Mesenchymal stem cell (in vitro differentiated cells and primary cell): ENCODE results near the gene LMBR1.
"Not testable (repeated sequence)": the region's sequence is repeated elsewhere in the genome, so short reads cannot be mapped to it uniquely, and the experiment has no call there.

Source experiments
- DNase-seq: peaks from one replicate; pipeline ENCODE4 v3.0.0-alpha.2; 2013
- H2AFZ ChIP-seq: one replicate; pipeline ENCODE4 v1.6.1; 2013; ENCODE audit warnings: low read depth, mild to moderate bottlenecking, control low read depth, inconsistent platforms, low read length, moderate library complexity
- H2AK5ac ChIP-seq: 2 replicates; pipeline ENCODE4 v1.6.1; 2013; ENCODE audit warnings: low read length, moderate library complexity, mild to moderate bottlenecking, inconsistent platforms; ENCODE audit not compliant: severe bottlenecking
- H2BK120ac ChIP-seq: one replicate; pipeline ENCODE4 v1.6.1; 2013; ENCODE audit warnings: low read depth, mild to moderate bottlenecking, inconsistent platforms, low read length, moderate library complexity
- H2BK12ac ChIP-seq, 2 experiments: one replicate each; pipeline ENCODE4 v1.6.1; 2013; ENCODE audit warnings: inconsistent platforms in 2 of 2, low read length in 2 of 2, mild to moderate bottlenecking in 2 of 2, moderate library complexity in 2 of 2, control low read depth in 1 of 2
- H2BK15ac ChIP-seq: one replicate; pipeline ENCODE4 v1.6.1; 2013; ENCODE audit warnings: mild to moderate bottlenecking, low read depth, inconsistent platforms; ENCODE audit not compliant: poor library complexity, severe bottlenecking
- H2BK5ac ChIP-seq: 2 replicates; pipeline ENCODE4 v1.6.1; 2013; ENCODE audit warnings: low read depth, mild to moderate bottlenecking, low read length, control low read depth, inconsistent platforms; ENCODE audit not compliant: poor library complexity, severe bottlenecking
- H3K14ac ChIP-seq, 2 experiments: one replicate each; pipeline ENCODE4 v1.6.1; 2013; ENCODE audit warnings: inconsistent platforms in 2 of 2, low read length in 2 of 2, control low read depth in 1 of 2, mild to moderate bottlenecking in 1 of 2, moderate library complexity in 1 of 2
- H3K18ac ChIP-seq, 2 experiments: one replicate each; pipeline ENCODE4 v1.6.1; 2013; ENCODE audit warnings: inconsistent platforms in 2 of 2, low read length in 2 of 2, control low read depth in 1 of 2, low read depth in 1 of 2, mild to moderate bottlenecking in 1 of 2
- H3K23ac ChIP-seq, 2 experiments: one replicate each; pipeline ENCODE4 v1.6.1; 2013; ENCODE audit warnings: inconsistent platforms in 2 of 2, low read length in 2 of 2, mild to moderate bottlenecking in 2 of 2, moderate library complexity in 2 of 2, control low read depth in 1 of 2
- H3K27ac ChIP-seq: 2 replicates; pipeline ENCODE4 v1.5.1; 2013; ENCODE audit warnings: mild to moderate bottlenecking, moderate library complexity, low read length, control low read depth, inconsistent platforms; ENCODE audit not compliant: poor library complexity, severe bottlenecking
- H3K27me3 ChIP-seq, 2 experiments: 2 replicates each; pipeline versions ENCODE4 v1.6.1 to v1.7.0; 2013; ENCODE audit warnings: low read length in 2 of 2, mild to moderate bottlenecking in 2 of 2, moderate library complexity in 2 of 2, control low read depth in 1 of 2, inconsistent platforms in 1 of 2; ENCODE audit not compliant: control insufficient read depth in 1 of 2, insufficient read depth in 1 of 2
- H3K36me3 ChIP-seq, 2 experiments: 2 replicates each; pipeline versions ENCODE4 v1.6.1 to v1.7.0; 2013; ENCODE audit warnings: low read length in 2 of 2, control low read depth in 1 of 2, inconsistent platforms in 1 of 2, low read depth in 1 of 2, mild to moderate bottlenecking in 1 of 2; ENCODE audit not compliant: insufficient read depth in 2 of 2, control insufficient read depth in 1 of 2
- H3K4ac ChIP-seq, 2 experiments: one replicate each; pipeline ENCODE4 v1.6.1; 2013; ENCODE audit warnings: inconsistent platforms in 2 of 2, low read length in 2 of 2, mild to moderate bottlenecking in 2 of 2, moderate library complexity in 2 of 2, control low read depth in 1 of 2, low read depth in 1 of 2
- H3K4me1 ChIP-seq: 2 replicates; pipeline ENCODE4 v1.6.1; 2013; ENCODE audit warnings: low read depth, low read length, control low read depth; ENCODE audit not compliant: control insufficient read depth, insufficient read depth
- H3K4me2 ChIP-seq: 2 replicates; pipeline ENCODE4 v1.6.1; 2013; ENCODE audit warnings: low read length, mild to moderate bottlenecking, inconsistent platforms; ENCODE audit not compliant: poor library complexity, severe bottlenecking
- H3K4me3 ChIP-seq, 2 experiments: 2 replicates each; pipeline versions ENCODE4 v1.5.1 to v1.7.0; 2013; ENCODE audit warnings: low read length in 2 of 2, mild to moderate bottlenecking in 2 of 2, control low read depth in 1 of 2, low read depth in 1 of 2; ENCODE audit not compliant: insufficient read depth in 1 of 2
- H3K79me1 ChIP-seq: replicated peaks from 2 replicates; pipeline ENCODE4 v1.6.1; 2013; ENCODE audit warnings: mild to moderate bottlenecking, control low read depth, low read length, inconsistent platforms; ENCODE audit not compliant: poor library complexity, severe bottlenecking
- H3K9ac ChIP-seq: 2 replicates; pipeline ENCODE4 v1.7.0; 2013; ENCODE audit warnings: mild to moderate bottlenecking, low read length, moderate library complexity
- H3K9me3 ChIP-seq: 2 replicates; pipeline ENCODE4 v1.7.0; 2013; ENCODE audit warnings: mild to moderate bottlenecking, low read length; ENCODE audit not compliant: control insufficient read depth
- H4K8ac ChIP-seq: one replicate; pipeline ENCODE4 v1.6.1; 2013; ENCODE audit warnings: inconsistent platforms, mild to moderate bottlenecking, low read length, moderate library complexity
- H4K91ac ChIP-seq: one replicate; pipeline ENCODE4 v1.6.1; 2013; ENCODE audit warnings: mild to moderate bottlenecking, low read length, inconsistent platforms
- WGBS: methylation state at CpG from one replicate; pipeline ENCODE4 v1.1.7; 2013; ENCODE audit warnings: mixed read lengths; 5-methylcytosine and 5-hydroxymethylcytosine counted together

LMBR1 gene

GRCh38 chr7:156929789-156930539, 37.0 kb upstream of the LMBR1 start:
- H3K9ac ChIP-seq, result no peak overlapping the region
- H3K79me1 ChIP-seq, result no peaks in the 10 kb centered on the region
- no peak overlapping the region for H3K18ac ChIP-seq
- H4K91ac ChIP-seq, result peak overlapping the region; percentile 21
- H2AK5ac ChIP-seq, result no peak overlapping the region
- H2BK120ac ChIP-seq, result no peak overlapping the region
- no peak overlapping the region for H3K4ac ChIP-seq
- 83% methylated on average over 15 of the region's 16 CpGs for WGBS
- peaks cover 15 to 20% of the 10 kb centered on the region in 2 experiments for H3K27me3 ChIP-seq
- DNase-seq, result no peak
- no peak overlapping the region for H3K23ac ChIP-seq
- no peak overlapping the region for H2BK15ac ChIP-seq
- H4K8ac ChIP-seq, result no peak overlapping the region
- H3K36me3 ChIP-seq, result no peaks in the 10 kb centered on the region
- H3K4me2 ChIP-seq, result no peak overlapping the region
- H2AFZ ChIP-seq, result no peak overlapping the region
- no peak overlapping the region for H3K27ac ChIP-seq
- no peak overlapping the region for H3K14ac ChIP-seq
- no peak overlapping the region for H2BK12ac ChIP-seq
- H2BK5ac ChIP-seq, result no peak overlapping the region
- H3K4me3 ChIP-seq, result no peak overlapping the region
- H3K9me3 ChIP-seq, result no peaks in the 10 kb centered on the region
- H3K4me1 ChIP-seq, result peaks cover 2% of the 10 kb centered on the region

- Histone ChIP-seq H3K4me1 (no peaks in the 10 kb centered on the region), H3K9me3 (no peaks in the 10 kb centered on the region), H3K18ac (no peak overlapping the region), H2BK5ac (no peak overlapping the region), H3K4me3 (no peak overlapping the region), H3K79me1 (no peaks in the 10 kb centered on the region), H3K4ac (no peak overlapping the region), H2AFZ (peak overlapping the region; percentile 27), H2AK5ac (no peak overlapping the region), H2BK120ac (no peak overlapping the region), H2BK12ac (no peak overlapping the region), H3K23ac (peak overlapping the region in 1 of 2 experiments; percentile 52), H3K14ac (peak overlapping the region in 1 of 2 experiments; percentile 71), H3K27me3 (peaks cover 15 to 20% of the 10 kb centered on the region in 2 experiments), H3K9ac (no peak overlapping the region), H2BK15ac (no peak overlapping the region), H3K4me2 (no peak overlapping the region), H3K36me3 (no peaks in the 10 kb centered on the region), H3K27ac (no peak overlapping the region), H4K8ac (no peak overlapping the region), H4K91ac (no peak overlapping the region)
- DNase-seq, result no peak
- WGBS, result 87% methylated on average over 5 of the region's 5 CpGs
These were observed 35.4 kb upstream of the LMBR1 start for GRCh38 chr7:156928406-156928747.

DNA sequence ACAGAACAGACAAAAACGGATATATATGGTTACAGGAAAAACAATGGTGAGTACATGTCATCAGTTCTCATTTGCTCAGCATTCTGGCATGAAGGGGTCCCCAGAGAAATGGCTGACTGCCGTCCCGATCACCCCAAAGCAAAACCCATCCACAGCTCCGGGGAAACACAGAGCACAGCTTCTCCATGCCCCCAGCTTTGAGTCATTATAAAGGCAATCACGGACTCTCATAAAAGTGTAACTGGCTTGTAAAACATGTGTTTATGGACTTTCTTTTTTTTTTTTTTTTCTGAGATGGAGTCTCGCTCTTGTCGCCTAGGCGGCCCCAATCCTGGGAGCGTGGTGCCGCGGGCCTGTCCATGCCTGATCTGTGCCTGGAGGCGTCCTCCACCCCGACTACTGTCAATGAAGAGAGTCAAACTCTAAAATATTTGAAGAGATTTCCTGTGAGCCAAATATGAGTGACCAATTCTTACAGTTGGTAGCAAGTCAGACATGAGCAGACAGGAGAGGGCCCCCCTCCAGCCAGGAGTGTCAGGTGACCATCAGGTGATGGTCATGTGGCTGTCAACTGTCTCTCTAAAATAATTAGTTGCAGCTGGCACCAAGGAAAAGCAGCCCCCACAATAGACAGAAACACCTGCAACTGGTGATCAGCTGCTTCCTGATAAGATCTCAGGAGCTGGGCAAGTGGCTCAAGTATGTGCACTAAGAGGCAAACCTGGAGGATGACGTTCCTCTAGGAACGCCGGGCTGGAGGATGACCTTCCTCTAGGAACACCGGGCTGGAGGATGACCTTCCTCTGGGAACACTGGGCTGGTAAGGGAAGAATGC, 34.8 kb upstream of the LMBR1 start:
- H2BK120ac ChIP-seq, result no peak overlapping the region
- no peaks in the 10 kb centered on the region for H3K36me3 ChIP-seq
- no peak overlapping the region for H2BK5ac ChIP-seq
- no peak overlapping the region for H3K4me3 ChIP-seq
- H2BK15ac ChIP-seq, result no peak overlapping the region
- H3K23ac ChIP-seq, result no peak overlapping the region
- no peak overlapping the region for H3K4me2 ChIP-seq
- H3K27ac ChIP-seq, result no peak overlapping the region
- peak overlapping the region; percentile 27 for H2AFZ ChIP-seq
- no peaks in the 10 kb centered on the region for H3K79me1 ChIP-seq
- no peak overlapping the region for H3K4ac ChIP-seq
- peak overlapping the region in 1 of 2 experiments; percentile 71 for H3K14ac ChIP-seq
- peak overlapping the region; percentile 11 for H3K9ac ChIP-seq
- no peak overlapping the region for H2BK12ac ChIP-seq
- H3K27me3 ChIP-seq, result peaks cover 15 to 20% of the 10 kb centered on the region in 2 experiments
- no peak overlapping the region for H4K91ac ChIP-seq
- H3K18ac ChIP-seq, result no peak overlapping the region
- 80% methylated on average over 16 of the region's 17 CpGs for WGBS
- H3K4me1 ChIP-seq, result no peaks in the 10 kb centered on the region
- H3K9me3 ChIP-seq, result no peaks in the 10 kb centered on the region
- H4K8ac ChIP-seq, result no peak overlapping the region
- H2AK5ac ChIP-seq, result no peak overlapping the region
- DNase-seq, result no peak

DNA sequence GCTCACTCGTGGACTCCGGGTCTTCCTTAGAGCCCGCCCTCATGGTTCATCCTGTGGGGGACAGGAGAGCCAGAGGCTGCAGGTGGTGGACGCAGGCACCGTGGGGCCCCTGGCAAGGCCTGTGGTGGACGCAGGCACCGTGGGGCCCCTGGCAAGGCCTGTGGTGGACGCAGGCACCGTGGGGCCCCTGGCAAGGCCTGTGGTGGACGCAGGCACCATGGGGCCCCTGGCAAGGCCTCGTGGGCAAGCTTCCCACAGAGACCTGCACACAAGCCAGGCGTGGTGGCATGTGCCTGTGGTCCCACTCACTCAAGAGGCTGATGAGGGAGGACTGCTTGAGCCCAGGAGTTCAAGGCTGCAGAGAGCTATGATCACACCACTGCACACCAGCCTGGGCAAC, 32.8 kb upstream of the LMBR1 start:
- DNase-seq, H3K79me1 ChIP-seq, H3K18ac ChIP-seq, H2BK15ac ChIP-seq, H2AK5ac ChIP-seq, H3K27ac ChIP-seq, H3K4ac ChIP-seq, H2BK5ac ChIP-seq, H3K9ac ChIP-seq, H3K4me1 ChIP-seq, H2AFZ ChIP-seq, H4K8ac ChIP-seq, H3K9me3 ChIP-seq, H3K4me3 ChIP-seq, H2BK12ac ChIP-seq, H3K36me3 ChIP-seq, H4K91ac ChIP-seq, H3K4me2 ChIP-seq, H2BK120ac ChIP-seq, H3K23ac ChIP-seq, H3K14ac ChIP-seq: not testable (repeated sequence)
- peaks cover 12 to 26% of the 10 kb centered on the region in 2 experiments for H3K27me3 ChIP-seq
- 88% methylated on average over 12 of the region's 12 CpGs for WGBS
